ENCODE measurements around the gene GYPC. TPM values are rescaled to one million over a fixed set of nuclear protein-coding genes. Genes with fewer than 3 reads are reported as not detected.
"Not testable (repeated sequence)": the region's sequence is repeated elsewhere in the genome, so short reads cannot be mapped to it uniquely, and the experiment has no call there.

The GYPC gene
- total RNA-seq, 2 donors from 2014 or later: 77.1 to 86.8 TPM

DNA sequence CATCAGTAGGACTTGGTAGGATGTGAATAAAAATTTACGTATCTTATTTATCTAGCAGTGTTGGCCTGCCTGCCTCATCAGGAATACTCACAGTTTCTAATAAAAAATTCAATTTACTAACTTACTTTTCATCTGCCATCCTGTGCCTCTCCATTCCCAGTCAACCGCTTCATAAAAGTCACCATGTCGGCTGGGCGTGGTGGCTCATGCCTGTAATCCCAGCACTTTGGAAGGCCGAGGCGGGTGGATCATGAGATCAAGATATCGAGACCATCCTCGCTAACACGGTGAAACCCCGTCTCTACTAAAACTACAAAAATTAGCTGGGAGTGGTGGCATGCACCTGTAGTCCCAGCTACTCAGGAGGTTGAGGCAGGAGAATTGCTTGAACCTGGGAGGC, 61.3 kb downstream of the GYPC start:
- DNase-seq; ATAC-seq; intact Hi-C loops (cut with DNase I): not testable (repeated sequence)

DNA sequence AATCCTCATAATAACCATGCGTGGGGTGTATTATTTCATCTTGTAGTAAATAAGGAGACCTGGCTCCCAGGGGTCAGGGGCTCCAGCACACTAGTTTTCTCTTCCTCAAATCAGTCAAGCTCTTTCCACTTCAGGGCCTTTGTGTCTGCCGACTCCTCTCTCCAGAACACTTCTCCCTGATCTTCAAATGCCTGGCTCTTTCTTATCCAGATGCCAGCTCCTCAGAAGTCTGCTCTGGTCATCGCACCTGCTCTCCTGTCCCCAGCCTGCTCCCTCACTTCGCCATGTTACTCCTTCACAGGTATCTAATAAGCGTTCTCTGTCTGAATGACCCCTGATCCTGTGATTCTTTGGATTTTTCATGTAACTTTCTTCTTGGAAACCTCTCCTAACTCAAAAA, 62.0 kb downstream of the GYPC start:
- DNase-seq: no peak
- no peak for ATAC-seq
- intact Hi-C loops (cut with DNase I): no loop called here

DNA sequence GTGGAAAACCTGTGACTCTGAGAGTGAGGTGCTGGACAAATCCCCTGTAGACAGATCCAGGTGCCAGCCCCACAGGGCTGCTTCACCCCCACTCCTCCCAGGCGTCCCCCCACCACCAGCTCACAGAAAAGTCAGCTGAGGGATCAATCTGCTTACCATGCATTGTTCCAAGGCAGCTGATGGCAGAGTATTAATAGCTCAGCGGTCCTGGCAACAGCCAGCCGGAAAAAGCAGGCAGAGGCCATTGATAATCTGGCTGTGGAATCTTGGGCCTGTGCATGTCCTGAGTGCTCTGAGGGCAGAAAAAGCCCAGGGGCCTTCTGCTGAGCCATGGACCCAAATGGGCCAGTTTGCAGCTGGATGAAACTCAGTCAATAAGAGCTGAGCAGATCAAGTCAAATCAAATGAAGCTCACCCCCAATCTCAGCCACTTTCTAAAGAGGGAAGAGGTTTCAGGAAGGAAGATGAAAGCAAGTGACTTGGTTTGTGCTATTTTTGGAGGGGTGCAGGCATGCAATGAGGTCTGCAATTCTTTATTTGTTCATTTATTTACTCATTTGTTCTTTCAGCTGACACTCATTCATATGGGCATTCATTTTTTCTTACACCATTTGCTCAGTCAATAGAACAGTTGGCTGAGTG, 63.4 kb downstream of the GYPC start:
- peak; percentile 35 to 54 for ATAC-seq
- no peak for DNase-seq
- intact Hi-C loops (cut with DNase I): no loop called here

DNA sequence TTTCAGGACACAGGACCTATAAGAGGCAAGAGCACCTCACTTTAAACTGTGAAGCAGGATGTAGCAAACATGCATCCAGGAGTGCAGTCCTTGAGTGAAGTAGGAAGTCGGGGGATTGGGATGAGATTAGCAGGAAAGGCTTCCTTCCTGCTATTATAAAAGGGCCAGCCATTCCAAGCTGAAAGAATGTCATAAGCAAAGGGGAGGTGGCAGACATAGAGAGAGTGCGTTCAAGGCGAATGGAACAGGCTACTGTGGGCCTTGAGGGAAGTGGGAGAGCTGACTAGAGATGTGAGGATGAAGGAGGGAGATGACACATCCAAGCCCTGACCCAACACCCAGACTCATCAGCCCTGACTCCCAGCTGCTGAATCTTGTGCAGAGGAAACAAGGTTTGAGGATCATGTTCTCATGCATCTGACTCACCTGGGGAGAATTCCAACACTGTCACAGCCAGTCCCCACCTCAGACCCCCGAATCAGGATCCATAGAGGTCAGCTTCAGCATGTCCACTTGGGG, 63.9 kb downstream of the GYPC start:
- DNase-seq (no peak), ATAC-seq (peak in 1 of 2 donors; percentile 64)
- intact Hi-C loops (cut with DNase I): no loop called here

DNA sequence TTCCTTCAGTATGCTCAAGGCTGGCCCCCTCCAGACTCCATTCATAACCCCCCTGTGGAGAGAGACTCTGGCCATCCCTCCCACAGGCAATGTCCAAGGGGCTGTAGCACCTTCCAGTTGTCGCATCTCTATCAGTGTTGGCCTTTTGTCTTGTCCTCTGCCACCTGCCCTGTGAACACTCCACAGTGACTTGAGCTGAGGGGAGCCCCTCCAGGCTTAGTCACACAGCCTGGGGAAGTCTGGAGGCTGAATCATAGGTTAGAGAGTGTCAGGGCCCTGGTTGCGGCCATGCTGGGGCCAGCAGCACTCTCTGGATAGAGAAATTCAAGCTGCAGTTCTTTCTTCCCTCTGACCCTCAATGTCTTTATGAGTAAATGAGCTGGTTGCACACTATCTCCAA, 64.7 kb downstream of the GYPC start:
- intact Hi-C loops (cut with DNase I): no loop called here
- ATAC-seq: no peak
- DNase-seq: no peak

DNA sequence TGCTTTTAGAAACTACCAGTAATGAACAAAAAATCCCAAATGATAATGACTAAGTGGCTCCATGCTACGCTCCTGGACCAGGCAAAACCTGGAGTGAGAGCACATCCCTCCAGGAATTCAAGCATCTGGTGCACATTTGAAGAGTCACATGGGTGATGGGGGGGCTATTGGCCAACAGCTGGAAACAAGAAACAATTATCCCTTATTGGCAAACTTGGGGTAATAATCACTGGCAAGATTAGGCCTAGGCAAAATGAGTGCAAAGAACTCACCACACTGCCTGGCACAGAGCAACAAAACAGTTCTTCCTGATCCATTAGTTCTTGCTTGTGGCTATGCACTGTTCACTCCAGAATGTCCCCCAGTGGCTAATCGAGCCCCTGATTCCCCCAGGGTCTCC, 66.1 kb downstream of the GYPC start:
- intact Hi-C loops (cut with DNase I): no loop called here
- no peak for ATAC-seq
- DNase-seq: no peak

DNA sequence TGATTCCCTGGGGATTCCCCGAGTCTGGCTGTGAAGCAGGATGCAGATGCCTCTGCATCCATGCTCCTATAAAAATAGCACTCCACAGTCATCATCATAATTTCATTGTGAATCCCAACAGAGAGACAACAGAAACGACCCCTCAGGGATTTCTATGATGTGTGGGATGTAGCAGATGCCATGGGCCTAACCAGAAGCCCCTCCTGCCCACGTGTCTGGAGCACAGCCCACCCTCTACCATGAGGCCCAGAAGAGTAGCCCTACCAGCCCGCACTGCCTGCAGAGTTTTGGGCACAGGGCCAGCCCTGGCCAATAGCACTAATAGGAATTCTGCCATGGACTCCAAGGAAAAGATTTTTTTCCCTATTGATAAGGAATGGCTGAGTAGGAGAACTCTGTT, 66.6 kb downstream of the GYPC start:
- ATAC-seq: no peak

DNA sequence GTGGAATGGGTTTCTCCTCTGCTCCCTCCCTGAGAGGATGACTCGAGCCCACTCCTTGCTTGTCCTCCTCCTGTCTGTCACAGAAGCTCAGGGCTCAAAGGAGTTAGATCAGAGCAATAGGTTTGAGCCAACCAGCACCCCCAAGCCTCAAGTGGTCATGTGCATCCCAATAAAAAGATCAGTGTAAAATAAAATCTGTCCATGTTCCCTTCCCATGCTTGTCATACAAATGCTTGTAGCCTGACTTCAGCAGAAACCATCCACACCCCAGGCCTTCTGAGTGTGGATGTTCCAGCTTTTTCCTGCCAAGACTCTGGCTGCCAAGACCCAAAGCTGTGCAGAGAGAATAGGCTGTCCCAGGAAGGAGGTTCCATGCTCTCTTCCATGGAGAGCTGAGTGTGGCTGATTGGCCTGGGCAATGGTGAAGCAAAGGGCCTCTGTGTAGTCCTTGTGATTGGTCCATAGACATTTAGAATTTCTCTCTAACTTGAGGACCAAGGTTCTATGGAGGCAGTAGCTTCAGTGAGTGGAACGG, 67.4 kb downstream of the GYPC start:
- DNase-seq (no peak), ATAC-seq (peak; percentile 42 to 67)
- intact Hi-C loops (cut with DNase I): no loop called here

More for the DNA sequence above, 66.6 kb downstream of the GYPC start:
- DNase-seq: no peak
- intact Hi-C loops (cut with DNase I): no loop called here

DNA sequence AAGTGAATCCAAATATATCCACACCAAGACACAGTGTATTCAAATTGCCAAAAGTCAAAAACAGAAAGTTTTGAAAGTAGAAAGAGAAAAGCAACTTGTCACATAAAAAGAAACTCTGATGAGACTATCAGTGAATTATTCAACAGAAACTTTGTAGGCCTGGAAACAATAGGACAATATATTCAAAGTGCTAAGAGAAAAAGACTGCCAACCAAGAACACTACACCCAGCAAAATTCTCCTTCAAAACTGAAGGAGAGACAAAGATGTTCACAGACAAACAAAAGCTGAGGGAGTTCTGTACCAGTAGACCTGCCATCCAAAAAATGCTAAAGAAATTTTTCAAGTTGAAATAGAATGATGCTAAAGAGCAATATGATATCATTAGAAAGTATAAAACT, 69.6 kb downstream of the GYPC start:
- intact Hi-C loops (cut with DNase I): no loop called here
- DNase-seq: no peak
- no peak for ATAC-seq

DNA sequence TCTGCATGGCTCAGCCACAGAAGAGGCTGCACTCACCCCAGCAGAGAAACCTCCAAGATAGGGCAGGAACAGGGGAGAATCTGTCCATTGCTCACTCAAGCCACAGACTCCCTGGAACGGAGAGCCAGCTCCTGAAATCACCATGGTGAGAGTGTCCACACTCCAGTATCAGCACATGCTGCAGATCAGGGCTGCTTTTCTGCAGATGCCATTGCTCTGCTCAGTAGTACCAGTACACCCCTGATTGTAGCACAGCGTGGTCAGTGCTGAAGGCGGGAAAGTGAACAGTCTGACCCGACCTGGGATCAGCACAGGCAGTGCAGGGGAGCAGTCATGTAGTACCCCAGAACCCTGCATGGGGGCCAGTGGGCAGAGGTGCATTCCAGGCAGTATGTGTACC, 73.9 kb downstream of the GYPC start:
- DNase-seq (no peak), ATAC-seq (no peak)
- intact Hi-C loops (cut with DNase I): no loop called here

DNA sequence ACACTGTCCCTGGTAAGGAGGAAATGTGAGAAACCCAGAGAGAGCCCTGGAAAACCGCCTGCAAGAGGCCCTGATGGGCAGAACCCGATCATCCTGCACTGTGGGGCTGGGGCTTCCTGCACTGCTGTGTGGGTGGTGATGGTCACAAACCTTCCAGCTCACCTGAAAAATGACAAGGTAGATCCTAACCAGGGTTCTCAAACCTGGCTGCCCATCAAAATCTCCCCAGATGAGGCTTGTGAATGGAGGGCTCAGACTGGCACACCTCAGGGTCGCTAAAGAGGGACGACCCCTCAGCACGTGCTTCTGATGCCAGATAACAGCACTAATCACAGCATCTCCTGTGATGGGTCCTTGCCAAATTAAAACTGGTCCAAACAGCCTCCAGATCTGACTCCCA, 74.7 kb downstream of the GYPC start:
- ATAC-seq: no peak
- no peak for DNase-seq
- intact Hi-C loops (cut with DNase I): no loop called here

DNA sequence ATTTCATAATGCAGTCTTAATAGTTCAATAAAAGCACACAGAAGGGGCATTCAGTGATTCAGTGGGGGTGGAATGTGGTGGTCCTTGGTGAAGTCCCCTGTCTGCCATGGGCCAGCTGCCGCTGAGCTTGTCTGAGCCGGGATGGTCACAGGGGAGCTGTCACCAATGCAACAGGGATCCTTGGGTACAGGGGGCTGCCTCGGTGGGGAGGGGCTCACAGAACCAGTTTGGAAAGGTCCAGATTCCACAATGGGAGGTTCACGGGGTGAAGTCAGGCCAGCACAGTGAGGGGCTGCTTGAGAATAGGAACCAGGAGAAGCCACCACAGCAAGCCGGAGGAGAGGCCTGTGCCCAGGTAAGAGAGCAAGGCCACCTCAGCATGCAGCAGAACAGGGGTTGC, 75.4 kb downstream of the GYPC start:
- intact Hi-C loops (cut with DNase I): no loop called here
- DNase-seq (no peak), ATAC-seq (no peak)

DNA sequence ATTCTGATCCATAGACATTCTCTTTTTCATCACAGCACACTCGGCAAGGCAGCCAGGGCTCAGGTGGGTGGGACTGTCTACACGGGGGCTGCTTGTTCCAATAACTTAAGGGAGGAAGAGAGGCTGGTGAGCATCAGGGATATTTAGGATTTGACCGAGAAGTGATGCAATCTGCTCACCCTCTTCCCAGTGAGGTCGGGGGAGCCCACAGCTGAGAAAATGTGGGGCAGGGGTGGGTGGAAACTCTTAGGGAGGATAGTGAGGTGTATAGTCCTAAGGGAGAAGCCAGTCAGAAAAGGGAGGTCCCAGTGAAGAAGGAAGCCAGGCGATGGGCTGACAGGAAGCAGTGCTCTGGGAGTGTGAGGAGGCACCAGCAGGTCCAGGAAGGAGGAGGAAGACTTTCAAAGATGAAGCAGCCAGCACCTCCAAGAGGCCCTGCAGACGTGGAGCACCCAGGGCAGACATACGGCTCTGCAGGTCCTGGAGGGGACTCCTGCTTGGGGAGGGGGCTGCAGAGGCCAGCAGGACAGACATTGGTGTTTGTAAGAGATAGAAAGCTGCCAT, 76.8 kb downstream of the GYPC start:
- DNase-seq (no peak), ATAC-seq (no peak)
- intact Hi-C loops (cut with DNase I): no loop called here

DNA sequence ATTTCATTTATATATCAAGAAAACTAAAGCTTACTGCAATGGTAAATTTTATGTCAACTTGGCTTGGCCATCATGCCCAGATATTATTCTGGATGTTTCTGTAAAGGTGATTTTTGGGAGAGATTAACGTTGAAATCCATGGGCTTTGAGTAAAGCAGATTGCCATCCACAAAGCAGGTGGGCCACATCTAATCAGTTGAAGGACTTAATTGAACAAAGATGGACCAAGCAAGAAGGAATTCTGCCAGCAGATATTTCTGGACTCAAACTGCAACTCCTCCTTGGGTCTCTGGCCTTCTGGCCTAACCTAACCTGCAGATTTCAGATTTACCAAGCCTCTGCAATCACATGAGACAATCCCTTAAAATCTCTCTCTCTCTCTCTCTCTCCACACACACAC, 77.8 kb downstream of the GYPC start:
- intact Hi-C loops (cut with DNase I): no loop called here
- DNase-seq (no peak), ATAC-seq (no peak)

DNA sequence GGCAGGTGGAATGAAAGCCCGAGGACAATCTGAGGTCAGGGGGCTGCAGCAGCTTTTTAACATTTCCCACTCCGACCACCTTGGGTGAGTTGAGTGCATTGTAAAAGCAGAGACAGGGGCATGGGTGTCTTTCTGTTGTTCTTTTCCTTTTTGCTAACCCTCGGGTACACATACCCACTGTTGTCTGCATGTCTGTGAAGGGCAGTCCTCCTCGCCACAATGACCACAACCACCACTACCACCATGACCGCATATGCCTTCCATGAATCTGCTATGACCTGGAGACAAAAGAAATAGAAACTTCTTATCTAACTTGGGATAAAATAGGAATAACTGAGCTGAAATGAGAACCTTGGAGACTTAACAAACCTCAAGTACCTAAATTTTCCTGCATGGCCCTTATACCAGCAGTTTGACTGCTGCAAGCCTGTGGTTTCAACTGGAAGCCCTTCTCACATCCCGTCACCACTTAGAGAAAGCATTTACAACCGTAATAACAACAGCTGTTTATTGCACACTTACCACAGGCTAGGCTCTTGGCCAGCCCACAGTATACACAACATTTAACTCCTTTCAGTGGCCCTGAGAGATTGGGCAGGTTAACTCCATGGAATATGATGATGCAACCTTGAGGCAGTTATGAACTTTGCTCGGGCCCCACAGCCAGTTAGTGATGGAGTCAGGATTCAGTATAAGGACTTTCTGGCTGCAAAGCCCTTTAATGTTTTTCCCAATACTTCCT, 80.3 kb downstream of the GYPC start:
- DNase-seq: no peak
- ATAC-seq: peak in 1 of 2 donors; percentile 27
- intact Hi-C loops (cut with DNase I): no loop called here

DNA sequence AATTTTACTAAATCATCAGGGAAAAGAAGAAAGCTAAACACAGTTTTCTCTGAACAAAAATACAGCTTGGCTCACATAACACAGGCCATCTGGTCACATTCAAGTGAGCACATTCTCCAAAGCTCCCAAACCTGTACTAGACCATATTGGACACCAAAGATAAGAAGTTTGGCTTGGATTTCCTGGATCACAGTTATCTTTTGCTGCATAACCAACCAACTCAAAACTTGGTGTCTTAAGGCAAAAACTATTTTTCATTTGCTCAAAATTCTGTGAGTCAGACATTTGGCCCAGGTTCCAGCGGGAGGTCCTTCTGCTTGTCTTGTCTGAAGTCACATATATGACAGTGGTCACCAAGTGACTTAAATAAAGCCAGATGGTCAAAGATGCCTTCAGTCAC, 83.2 kb downstream of the GYPC start:
- intact Hi-C loops (cut with DNase I): no loop called here
- no peak for DNase-seq
- ATAC-seq: peak in 1 of 2 donors; percentile 49

DNA sequence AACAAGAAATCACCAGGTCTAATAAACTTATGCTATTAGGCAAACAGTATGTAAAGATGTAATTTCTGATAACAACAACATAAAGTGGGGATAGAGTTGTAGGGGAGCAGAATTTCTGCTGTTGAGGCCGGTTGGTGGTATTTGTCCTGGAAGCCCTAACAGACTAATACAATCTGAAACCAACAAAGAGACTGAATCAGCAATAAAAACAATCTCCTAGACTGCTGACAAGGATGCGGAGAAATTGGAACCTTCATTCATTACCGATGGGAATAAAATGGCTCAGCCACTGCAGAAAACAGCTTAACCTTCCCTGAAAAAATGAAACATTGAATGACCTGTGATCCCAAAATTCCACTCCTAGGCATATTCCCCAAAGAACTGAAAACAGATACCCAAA, 88.7 kb downstream of the GYPC start:
- no peak for DNase-seq
- ATAC-seq: no peak
- intact Hi-C loops (cut with DNase I): no loop called here

All from left cardiac atrium (tissue), 4 donors.